ENCODE measurements around the gene ICA1.

DNA sequence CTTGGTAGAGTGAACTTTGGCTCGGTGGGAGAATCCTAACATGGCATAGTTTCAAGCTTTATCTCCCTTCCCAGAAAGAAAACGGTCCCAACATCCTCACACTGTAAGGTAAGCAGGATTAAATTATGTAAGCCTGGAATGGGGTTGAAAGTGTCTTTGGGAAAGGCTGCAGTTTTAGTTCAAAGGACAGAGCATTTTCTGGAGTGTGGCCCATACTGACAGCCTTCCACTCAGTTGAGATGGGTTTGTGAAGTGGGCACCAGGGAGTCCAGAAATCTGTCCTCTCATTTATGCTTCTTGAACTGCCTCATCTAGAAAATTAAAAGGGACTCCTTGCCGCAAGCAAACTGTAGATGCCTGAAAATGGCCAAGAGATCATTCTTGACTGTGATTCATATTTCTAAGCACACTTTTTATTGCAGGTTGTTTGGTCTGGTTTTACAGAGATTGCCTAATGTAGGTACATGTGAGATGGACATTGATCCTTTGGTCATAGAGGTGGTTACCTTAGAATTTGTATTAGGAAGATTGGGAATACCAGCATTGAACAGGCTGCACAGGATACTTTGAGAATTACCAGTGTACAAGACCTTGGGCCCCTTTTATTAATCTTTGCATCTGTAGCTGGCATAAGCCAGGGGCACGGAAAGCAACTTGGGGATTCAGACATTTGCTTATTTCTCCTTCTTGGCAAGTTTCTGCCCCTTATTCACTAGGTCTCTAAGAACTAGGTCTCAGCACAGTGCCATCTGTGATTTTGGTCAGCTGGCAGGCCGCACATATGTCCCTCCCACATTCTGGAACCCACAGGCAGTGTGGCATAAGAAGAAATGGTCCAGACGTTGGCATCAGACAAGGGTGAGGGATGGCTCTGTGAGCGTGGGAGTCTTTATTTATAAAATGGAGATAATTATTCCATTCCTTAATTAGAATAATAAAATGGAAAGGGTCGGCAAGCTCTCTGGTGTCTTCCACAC, 167.5 kb downstream of the ICA1 start:
- TF ChIP-seq, protein P1, sequence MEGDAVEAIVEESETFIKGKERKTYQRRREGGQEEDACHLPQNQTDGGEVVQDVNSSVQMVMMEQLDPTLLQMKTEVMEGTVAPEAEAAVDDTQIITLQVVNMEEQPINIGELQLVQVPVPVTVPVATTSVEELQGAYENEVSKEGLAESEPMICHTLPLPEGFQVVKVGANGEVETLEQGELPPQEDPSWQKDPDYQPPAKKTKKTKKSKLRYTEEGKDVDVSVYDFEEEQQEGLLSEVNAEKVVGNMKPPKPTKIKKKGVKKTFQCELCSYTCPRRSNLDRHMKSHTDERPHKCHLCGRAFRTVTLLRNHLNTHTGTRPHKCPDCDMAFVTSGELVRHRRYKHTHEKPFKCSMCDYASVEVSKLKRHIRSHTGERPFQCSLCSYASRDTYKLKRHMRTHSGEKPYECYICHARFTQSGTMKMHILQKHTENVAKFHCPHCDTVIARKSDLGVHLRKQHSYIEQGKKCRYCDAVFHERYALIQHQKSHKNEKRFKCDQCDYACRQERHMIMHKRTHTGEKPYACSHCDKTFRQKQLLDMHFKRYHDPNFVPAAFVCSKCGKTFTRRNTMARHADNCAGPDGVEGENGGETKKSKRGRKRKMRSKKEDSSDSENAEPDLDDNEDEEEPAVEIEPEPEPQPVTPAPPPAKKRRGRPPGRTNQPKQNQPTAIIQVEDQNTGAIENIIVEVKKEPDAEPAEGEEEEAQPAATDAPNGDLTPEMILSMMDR (IDR thresholded peaks at IDR 0.05): no peak
- TF ChIP-seq EZH2phosphoT487 (IDR thresholded peaks at IDR 0.05): no peak

Measured in neural progenitor cell (in vitro differentiated cells).